ENCODE data around the gene NDUFS3. TPM values are rescaled to one million over a fixed set of nuclear protein-coding genes. Genes with fewer than 3 reads are reported as not detected.

Gene NDUFS3
- polyA plus RNA-seq, 1 donor (not counting 4 experiments of a cell fraction or from before 2014, with no cell fraction given): 119 TPM

DNA sequence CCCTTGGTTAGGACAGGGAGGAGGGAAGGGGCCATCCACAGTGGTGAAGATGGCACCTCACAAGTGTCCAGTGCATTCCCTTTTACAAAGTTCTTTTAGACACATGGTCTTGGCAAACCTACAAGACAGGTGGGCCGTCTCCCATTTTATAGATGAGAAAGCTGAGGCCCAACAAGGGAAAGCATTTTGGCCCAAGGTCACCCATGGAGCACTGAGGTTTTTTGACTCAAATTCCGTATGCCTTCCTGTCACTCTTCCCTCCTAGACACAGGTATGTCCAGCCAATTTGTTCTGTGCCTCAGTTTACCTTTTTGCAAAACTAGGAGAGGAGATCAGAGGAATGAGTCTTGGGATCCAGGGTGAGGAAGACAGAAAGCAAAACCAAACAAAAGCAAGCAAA, 14.1 kb downstream of the NDUFS3 start:
- H3K4me2 ChIP-seq (ENCODE audit: control insufficient read depth, extremely low read depth, insufficient read depth, low read depth, low read length): no peak overlapping the region
- FAIRE-seq (no peak), DNase-seq (ENCODE audit: low read depth, low spot score) (no peak)
- no peak overlapping the region for H3K4me3 ChIP-seq (ENCODE audit: control insufficient read depth in 2 of 3, extremely low read depth in 1 of 3, insufficient read depth in 2 of 3, low read depth in 1 of 3, low read length in 3 of 3)
- peaks cover 3% of the 10 kb centered on the region for H4K20me1 ChIP-seq (ENCODE audit: control insufficient read depth, extremely low read depth, insufficient read depth, low read length)
- H2AFZ ChIP-seq (ENCODE audit: control insufficient read depth, low read length): no peak overlapping the region
- H3K79me2 ChIP-seq (ENCODE audit: control insufficient read depth, insufficient read depth, low read length): no peaks in the 10 kb centered on the region
- no peak overlapping the region for H3K27ac ChIP-seq (ENCODE audit: control insufficient read depth, insufficient read depth, low read length)
- H3K36me3 ChIP-seq (ENCODE audit: control insufficient read depth in 2 of 2, extremely low read depth in 1 of 2, insufficient read depth in 2 of 2, low read length in 2 of 2): no peaks in the 10 kb centered on the region
- H3K9me3 ChIP-seq (ENCODE audit: control insufficient read depth, low read depth, low read length): no peaks in the 10 kb centered on the region
- peaks cover 66% of the 10 kb centered on the region for H3K27me3 ChIP-seq (ENCODE audit: control insufficient read depth, extremely low read depth, insufficient read depth, low read length)
- dilution Hi-C loops (cut with MboI; ENCODE audit: extremely low pct_ligation_motif_present, low sequenced_read_pairs): no loop called here
- H3K9ac ChIP-seq (ENCODE audit: control insufficient read depth, extremely low read depth, insufficient read depth, low read length): no peak overlapping the region
- H3K9me1 ChIP-seq (ENCODE audit: control insufficient read depth, extremely low read depth, insufficient read depth, low read length): no peaks in the 10 kb centered on the region
- peaks cover 3% of the 10 kb centered on the region for H3K4me1 ChIP-seq (ENCODE audit: control insufficient read depth, extremely low read depth, insufficient read depth, low read length)
- TF ChIP-seq, protein P1, sequence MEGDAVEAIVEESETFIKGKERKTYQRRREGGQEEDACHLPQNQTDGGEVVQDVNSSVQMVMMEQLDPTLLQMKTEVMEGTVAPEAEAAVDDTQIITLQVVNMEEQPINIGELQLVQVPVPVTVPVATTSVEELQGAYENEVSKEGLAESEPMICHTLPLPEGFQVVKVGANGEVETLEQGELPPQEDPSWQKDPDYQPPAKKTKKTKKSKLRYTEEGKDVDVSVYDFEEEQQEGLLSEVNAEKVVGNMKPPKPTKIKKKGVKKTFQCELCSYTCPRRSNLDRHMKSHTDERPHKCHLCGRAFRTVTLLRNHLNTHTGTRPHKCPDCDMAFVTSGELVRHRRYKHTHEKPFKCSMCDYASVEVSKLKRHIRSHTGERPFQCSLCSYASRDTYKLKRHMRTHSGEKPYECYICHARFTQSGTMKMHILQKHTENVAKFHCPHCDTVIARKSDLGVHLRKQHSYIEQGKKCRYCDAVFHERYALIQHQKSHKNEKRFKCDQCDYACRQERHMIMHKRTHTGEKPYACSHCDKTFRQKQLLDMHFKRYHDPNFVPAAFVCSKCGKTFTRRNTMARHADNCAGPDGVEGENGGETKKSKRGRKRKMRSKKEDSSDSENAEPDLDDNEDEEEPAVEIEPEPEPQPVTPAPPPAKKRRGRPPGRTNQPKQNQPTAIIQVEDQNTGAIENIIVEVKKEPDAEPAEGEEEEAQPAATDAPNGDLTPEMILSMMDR (optimal IDR thresholded peaks at IDR 0.05 in 1 of 3, IDR thresholded peaks at IDR 0.05 in 1 of 3, conservative IDR thresholded peaks at IDR 0.05 in 1 of 3; ENCODE audit: extremely low read depth in 1 of 3, insufficient read depth in 2 of 3, low read length in 3 of 3): no peak
- no peak for TF ChIP-seq EZH2 (IDR thresholded peaks at IDR 0.05; ENCODE audit: low read length)

DNA sequence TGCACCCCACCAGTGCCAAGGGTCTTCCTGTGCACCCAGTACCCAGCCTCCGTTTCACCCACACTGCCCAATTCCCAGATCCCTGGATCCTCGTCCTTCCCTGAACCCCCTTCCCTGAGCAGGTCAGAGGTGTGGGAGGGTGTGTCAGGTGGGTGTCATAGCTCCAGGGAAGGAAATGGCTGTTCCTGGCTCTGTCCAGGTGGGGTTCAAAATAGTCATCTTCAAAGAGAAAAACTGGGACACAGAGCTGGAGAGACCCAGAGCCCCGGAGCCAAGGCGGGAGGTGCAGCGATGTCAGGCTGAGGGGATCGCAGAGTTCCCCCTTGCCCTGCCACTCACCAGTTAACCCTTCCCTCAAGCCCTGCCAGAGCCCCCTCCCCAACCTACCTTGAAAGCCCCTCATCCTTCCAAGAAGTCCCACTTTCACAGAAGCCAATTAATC, 14.6 kb downstream of the NDUFS3 start:
- H2AFZ ChIP-seq (ENCODE audit: control insufficient read depth, low read length): no peak overlapping the region

More for the DNA sequence above, 14.6 kb downstream of the NDUFS3 start:
- peaks cover 66% of the 10 kb centered on the region for H3K27me3 ChIP-seq (ENCODE audit: control insufficient read depth, extremely low read depth, insufficient read depth, low read length)
- H3K36me3 ChIP-seq (ENCODE audit: control insufficient read depth in 2 of 2, extremely low read depth in 1 of 2, insufficient read depth in 2 of 2, low read length in 2 of 2): no peaks in the 10 kb centered on the region
- H3K4me3 ChIP-seq (ENCODE audit: control insufficient read depth in 2 of 3, extremely low read depth in 1 of 3, insufficient read depth in 2 of 3, low read depth in 1 of 3, low read length in 3 of 3): no peak overlapping the region
- no peak overlapping the region for H3K9ac ChIP-seq (ENCODE audit: control insufficient read depth, extremely low read depth, insufficient read depth, low read length)
- no peaks in the 10 kb centered on the region for H3K79me2 ChIP-seq (ENCODE audit: control insufficient read depth, insufficient read depth, low read length)
- H3K9me3 ChIP-seq (ENCODE audit: control insufficient read depth, low read depth, low read length): no peaks in the 10 kb centered on the region
- no peak overlapping the region for H3K27ac ChIP-seq (ENCODE audit: control insufficient read depth, insufficient read depth, low read length)
- TF ChIP-seq EZH2 (IDR thresholded peaks at IDR 0.05; ENCODE audit: low read length): peak; percentile 92
- TF ChIP-seq, protein P1 (optimal IDR thresholded peaks at IDR 0.05 in 1 of 3, IDR thresholded peaks at IDR 0.05 in 1 of 3, conservative IDR thresholded peaks at IDR 0.05 in 1 of 3; ENCODE audit: extremely low read depth in 1 of 3, insufficient read depth in 2 of 3, low read length in 3 of 3): no peak
- peak overlapping the region; percentile 46 for H3K4me2 ChIP-seq (ENCODE audit: control insufficient read depth, extremely low read depth, insufficient read depth, low read depth, low read length)
- H3K9me1 ChIP-seq (ENCODE audit: control insufficient read depth, extremely low read depth, insufficient read depth, low read length): no peaks in the 10 kb centered on the region
- H4K20me1 ChIP-seq (ENCODE audit: control insufficient read depth, extremely low read depth, insufficient read depth, low read length): peaks cover 3% of the 10 kb centered on the region
- dilution Hi-C loops (cut with MboI; ENCODE audit: extremely low pct_ligation_motif_present, low sequenced_read_pairs): no loop called here
- peaks cover 3% of the 10 kb centered on the region for H3K4me1 ChIP-seq (ENCODE audit: control insufficient read depth, extremely low read depth, insufficient read depth, low read length)
- DNase-seq (ENCODE audit: low read depth, low spot score): no peak
- no peak for FAIRE-seq
